Endodermal cell (in vitro differentiated cells): ENCODE results near the gene RGS17. TPM values are rescaled to one million over a fixed set of nuclear protein-coding genes. Genes with fewer than 3 reads are reported as not detected.

Source experiments
- DNase-seq: peaks from one replicate; pipeline ENCODE4 v3.0.0-alpha.2; 2017
- H3K27ac ChIP-seq: 2 replicates; pipeline ENCODE4 v1.5.1; 2013; ENCODE audit warnings: mild to moderate bottlenecking, low read depth, low read length, moderate library complexity
- H3K27me3 ChIP-seq: 2 replicates; pipeline ENCODE4 v1.6.1; 2013; ENCODE audit warnings: mild to moderate bottlenecking, low read length, moderate library complexity; ENCODE audit not compliant: insufficient read depth, control insufficient read depth, poor library complexity, severe bottlenecking
- H3K36me3 ChIP-seq: 2 replicates; pipeline ENCODE4 v1.7.0; 2013; ENCODE audit warnings: mild to moderate bottlenecking, low read length, moderate library complexity; ENCODE audit not compliant: control insufficient read depth, insufficient read depth
- H3K4me1 ChIP-seq: one replicate; pipeline ENCODE4 v1.7.0; 2013; ENCODE audit warnings: low read length; ENCODE audit not compliant: control insufficient read depth, insufficient read depth
- H3K4me3 ChIP-seq: 2 replicates; pipeline ENCODE4 v1.5.1; 2013; ENCODE audit warnings: mild to moderate bottlenecking, low read length, moderate library complexity
- H3K9ac ChIP-seq: 2 replicates; pipeline ENCODE4 v1.6.1; 2013; ENCODE audit warnings: mild to moderate bottlenecking, low read length, moderate library complexity; ENCODE audit not compliant: poor library complexity, severe bottlenecking; ENCODE audit errors: extremely low read depth
- H3K9me3 ChIP-seq: 2 replicates; pipeline ENCODE4 v1.6.1; 2013; ENCODE audit warnings: mild to moderate bottlenecking, low read length, moderate library complexity; ENCODE audit not compliant: control insufficient read depth
- H3K27ac Mint-ChIP-seq: 2 replicates; pipeline ENCODE4 v1.8.0; 2020; ENCODE audit warnings: mixed read lengths
- H3K27me3 Mint-ChIP-seq: 2 replicates; pipeline ENCODE4 v1.8.0; 2021; ENCODE audit warnings: mild to moderate bottlenecking, mixed read lengths; ENCODE audit not compliant: insufficient read depth
- H3K36me3 Mint-ChIP-seq: 2 replicates; pipeline ENCODE4 v1.8.0; 2020; ENCODE audit warnings: low read depth, mixed read lengths
- H3K4me1 Mint-ChIP-seq: 2 replicates; pipeline ENCODE4 v1.8.0; 2020; ENCODE audit warnings: mixed read lengths
- H3K4me3 Mint-ChIP-seq: 2 replicates; pipeline ENCODE4 v1.8.0; 2020; ENCODE audit warnings: mild to moderate bottlenecking, moderate library complexity, mixed read lengths
- H3K9me3 Mint-ChIP-seq: 2 replicates; pipeline ENCODE4 v1.8.0; 2020; ENCODE audit warnings: mild to moderate bottlenecking, mixed read lengths
- WGBS, 2 experiments: methylation state at CpG; one replicate each; pipeline versions ENCODE4 v1.1.5 to v1.1.7; 2013; ENCODE audit warnings: missing lambda C conversion rate in 2 of 2, mixed read lengths in 1 of 2; ENCODE audit not compliant: insufficient coverage in 1 of 2, insufficient read length in 1 of 2; 5-methylcytosine and 5-hydroxymethylcytosine counted together
- total RNA-seq, 2 donors: library from RNA; stranded (reverse); fragmentation: NEBNext Ultra II Directional in 1 of 2; extraction: Animal tissue kit (Norgen Biotek cat#: 25700) in 1 of 2; gene quantifications; 2 replicates in 1 of 2; 3 replicates in 1 of 2; pipeline ENCODE4 v1.2.1, GENCODE V29; 2021
- TF ChIP-seq, protein P1 (sequence below): fragments of 200-600 bp; sonication (generic); conservative IDR thresholded peaks from 2 replicates; pipeline ENCODE4 v1.5.0; 2021; ENCODE audit warnings: antibody characterized with exemption, mild to moderate bottlenecking

RGS17 gene
- total RNA-seq, 2 donors from 2014 or later = 1.7 to 3.2 TPM

DNA sequence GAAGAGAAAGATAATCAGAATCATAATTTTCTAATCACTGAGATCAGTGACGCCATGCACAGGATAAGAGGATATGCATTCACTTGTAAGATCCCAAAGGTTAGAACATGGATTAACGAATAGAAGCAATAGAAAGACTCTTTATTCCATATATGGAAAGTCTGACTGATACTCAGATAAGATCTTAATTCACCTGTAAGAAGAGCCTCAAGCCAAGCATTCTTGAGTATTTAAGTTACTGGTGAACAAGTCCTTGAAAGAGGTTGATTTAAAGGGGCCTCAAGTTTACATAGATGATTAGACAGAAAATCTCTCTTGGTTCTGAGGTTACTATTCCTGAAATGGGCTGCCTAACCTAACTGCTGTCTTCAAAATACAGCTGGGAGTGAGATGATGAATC lies 74.8 kb downstream of the RGS17 start:
- Histone ChIP-seq H3K27me3 (no peaks in the 10 kb centered on the region), H3K4me3 (peak overlapping the region; percentile 2), H3K4me1 (no peaks in the 10 kb centered on the region), H3K27ac (no peak overlapping the region), H3K9me3 (peaks cover under 1% of the 10 kb centered on the region), H3K9ac (no peak overlapping the region), H3K36me3 (no peaks in the 10 kb centered on the region)
- no peak overlapping the region for H3K4me3 Mint-ChIP-seq
- no peak for DNase-seq
- TF ChIP-seq, protein P1, sequence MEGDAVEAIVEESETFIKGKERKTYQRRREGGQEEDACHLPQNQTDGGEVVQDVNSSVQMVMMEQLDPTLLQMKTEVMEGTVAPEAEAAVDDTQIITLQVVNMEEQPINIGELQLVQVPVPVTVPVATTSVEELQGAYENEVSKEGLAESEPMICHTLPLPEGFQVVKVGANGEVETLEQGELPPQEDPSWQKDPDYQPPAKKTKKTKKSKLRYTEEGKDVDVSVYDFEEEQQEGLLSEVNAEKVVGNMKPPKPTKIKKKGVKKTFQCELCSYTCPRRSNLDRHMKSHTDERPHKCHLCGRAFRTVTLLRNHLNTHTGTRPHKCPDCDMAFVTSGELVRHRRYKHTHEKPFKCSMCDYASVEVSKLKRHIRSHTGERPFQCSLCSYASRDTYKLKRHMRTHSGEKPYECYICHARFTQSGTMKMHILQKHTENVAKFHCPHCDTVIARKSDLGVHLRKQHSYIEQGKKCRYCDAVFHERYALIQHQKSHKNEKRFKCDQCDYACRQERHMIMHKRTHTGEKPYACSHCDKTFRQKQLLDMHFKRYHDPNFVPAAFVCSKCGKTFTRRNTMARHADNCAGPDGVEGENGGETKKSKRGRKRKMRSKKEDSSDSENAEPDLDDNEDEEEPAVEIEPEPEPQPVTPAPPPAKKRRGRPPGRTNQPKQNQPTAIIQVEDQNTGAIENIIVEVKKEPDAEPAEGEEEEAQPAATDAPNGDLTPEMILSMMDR = no peak
- H3K9me3 Mint-ChIP-seq = no peaks in the 10 kb centered on the region
- no peaks in the 10 kb centered on the region for H3K27me3 Mint-ChIP-seq
- H3K36me3 Mint-ChIP-seq = no peaks in the 10 kb centered on the region
- no peak overlapping the region for H3K27ac Mint-ChIP-seq
- peaks cover 14% of the 10 kb centered on the region for H3K4me1 Mint-ChIP-seq
- 92 to 93% methylated on average over 2 of the region's 2 CpGs for WGBS, 2 experiments

- Histone ChIP-seq H3K27me3 (no peaks in the 10 kb centered on the region), H3K4me3 (no peak overlapping the region), H3K36me3 (no peaks in the 10 kb centered on the region), H3K9me3 (peaks cover 5% of the 10 kb centered on the region), H3K9ac (no peak overlapping the region), H3K4me1 (no peaks in the 10 kb centered on the region), H3K27ac (no peak overlapping the region)
- Mint-ChIP-seq H3K4me1 (peaks cover 4% of the 10 kb centered on the region), H3K36me3 (no peaks in the 10 kb centered on the region), H3K4me3 (no peak overlapping the region), H3K27me3 (no peaks in the 10 kb centered on the region), H3K27ac (no peak overlapping the region), H3K9me3 (peaks cover 4% of the 10 kb centered on the region)
- TF ChIP-seq, protein P1 = no peak
- DNase-seq = no peak
Observed at GRCh38 chr6:153051801-153052200, 79.3 kb downstream of the RGS17 start.

- no peaks in the 10 kb centered on the region for H3K4me1 Mint-ChIP-seq
- no peak overlapping the region for H3K4me3 ChIP-seq
- H3K4me3 Mint-ChIP-seq = no peak overlapping the region
- WGBS, 2 experiments = 75 to 98% methylated on average over 2 of the region's 3 CpGs
- H3K27me3 Mint-ChIP-seq = no peaks in the 10 kb centered on the region
- peaks cover 5% of the 10 kb centered on the region for H3K9me3 ChIP-seq
- no peaks in the 10 kb centered on the region for H3K36me3 ChIP-seq
- no peak overlapping the region for H3K9ac ChIP-seq
- H3K27ac ChIP-seq = no peak overlapping the region
- DNase-seq = no peak
- H3K27me3 ChIP-seq = no peaks in the 10 kb centered on the region
- peaks cover 4% of the 10 kb centered on the region for H3K9me3 Mint-ChIP-seq
- TF ChIP-seq, protein P1 = no peak
- no peaks in the 10 kb centered on the region for H3K36me3 Mint-ChIP-seq
- no peak overlapping the region for H3K27ac Mint-ChIP-seq
- no peaks in the 10 kb centered on the region for H3K4me1 ChIP-seq
Observed at GRCh38 chr6:153048631-153049030, 82.5 kb downstream of the RGS17 start.
